Psoas muscle (tissue), 8 donors: ENCODE measurements around the gene REXO4. TPM values are rescaled to one million over a fixed set of nuclear protein-coding genes. Genes with fewer than 3 reads are reported as not detected.
A peak's percentile ranks its signal among the peaks of the same experiment; 100 is the strongest.

ENCODE experiments used
- ATAC-seq, 4 donors: fragments of 200-7000 bp; cut with Tn5 transposase; one replicate each; pipeline ENCODE4 v1.9.1; 2020; ENCODE audit warnings: moderate library complexity in 3 of 4, mild to moderate bottlenecking in 2 of 4
- DNase-seq, 2 donors: peaks; one replicate each; pipeline ENCODE4 v3.0.0-alpha.2; 2020
- H3K27ac ChIP-seq: fragments of 200-600 bp; one replicate; pipeline ENCODE4 v1.8.0; 2022
- H3K27me3 ChIP-seq, 3 donors: fragments of 200-600 bp in 1 of 3; one replicate each; pipeline versions ENCODE4 v1.6.1 to v1.8.0; 2013 to 2022; ENCODE audit warnings: low read length in 2 of 3, mild to moderate bottlenecking in 2 of 3, moderate library complexity in 1 of 3; ENCODE audit not compliant: insufficient read depth in 3 of 3
- H3K36me3 ChIP-seq, 2 donors: fragments of 200-600 bp in 1 of 2; one replicate each; pipeline versions ENCODE4 v1.6.1 to v1.8.0; 2013 to 2022; ENCODE audit warnings: low read depth in 1 of 2, mild to moderate bottlenecking in 1 of 2, moderate library complexity in 1 of 2; ENCODE audit not compliant: insufficient read depth in 1 of 2
- H3K4me1 ChIP-seq: fragments of 200-600 bp; one replicate; pipeline ENCODE4 v1.8.0; 2022
- H3K4me3 ChIP-seq: fragments of 200-600 bp; one replicate; pipeline ENCODE4 v1.8.0; 2022; ENCODE audit warnings: mild to moderate bottlenecking
- H3K9me3 ChIP-seq: fragments of 200-600 bp; one replicate; pipeline ENCODE4 v1.8.0; 2022
- WGBS, 3 donors: extraction: QIAGEN DNeasy Blood & Tissue Kit; methylation state at CpG; one replicate each; pipeline versions ENCODE4 v1.1.6 to v1.1.7; 2013; 5-methylcytosine and 5-hydroxymethylcytosine counted together
- intact Hi-C, 2 donors: fragments of 100-400 bp; cut with DNase I; formaldehyde crosslinking; loops; one replicate each; pipeline versions ENCODE4 v1.11.0 to v1.14.2; 2022
- polyA plus RNA-seq, 3 donors: library from polyadenylated mRNA; stranded (reverse); fragments of 200-250 nt; gene quantifications; one replicate each; pipeline ENCODE4 v1.2.3, GENCODE V29; 2013
- total RNA-seq, 4 donors: library from RNA; stranded (reverse); fragmentation: NEBNext Ultra II Directional in 2 of 4; extraction: Animal tissue kit (Norgen Biotek cat#: 25700) in 2 of 4; gene quantifications; one replicate each; pipeline versions ENCODE4 v1.2.1 to v1.2.4, GENCODE V29; 2021 to 2023
- TF ChIP-seq, protein P1 (sequence below): fragments of 200-600 bp; IDR thresholded peaks from one replicate; pipeline ENCODE4 v1.8.0; 2022; ENCODE audit warnings: antibody characterized with exemption
- donor health status: healthy with polysubstance abuse.
- donor health status: DM: no; HTN: no; CAD: no; lungs with moderate emphysema.
- donor health status: Bipolar disorder and iron deficiency.
- donor health status: healthy.
- donor health status: DM: yes; HTN: yes; CAD: no.
- donor health status: DM: no; HTN: no; CAD: no.
- donor health status: DM: no; HTN: no; CAD: no.
- donor health status: DM: yes; HTN: yes; CAD: no.

Gene REXO4
- total and polyA plus RNA-seq, 7 donors = 23.8 to 75.2 (median 31.2) TPM

DNA sequence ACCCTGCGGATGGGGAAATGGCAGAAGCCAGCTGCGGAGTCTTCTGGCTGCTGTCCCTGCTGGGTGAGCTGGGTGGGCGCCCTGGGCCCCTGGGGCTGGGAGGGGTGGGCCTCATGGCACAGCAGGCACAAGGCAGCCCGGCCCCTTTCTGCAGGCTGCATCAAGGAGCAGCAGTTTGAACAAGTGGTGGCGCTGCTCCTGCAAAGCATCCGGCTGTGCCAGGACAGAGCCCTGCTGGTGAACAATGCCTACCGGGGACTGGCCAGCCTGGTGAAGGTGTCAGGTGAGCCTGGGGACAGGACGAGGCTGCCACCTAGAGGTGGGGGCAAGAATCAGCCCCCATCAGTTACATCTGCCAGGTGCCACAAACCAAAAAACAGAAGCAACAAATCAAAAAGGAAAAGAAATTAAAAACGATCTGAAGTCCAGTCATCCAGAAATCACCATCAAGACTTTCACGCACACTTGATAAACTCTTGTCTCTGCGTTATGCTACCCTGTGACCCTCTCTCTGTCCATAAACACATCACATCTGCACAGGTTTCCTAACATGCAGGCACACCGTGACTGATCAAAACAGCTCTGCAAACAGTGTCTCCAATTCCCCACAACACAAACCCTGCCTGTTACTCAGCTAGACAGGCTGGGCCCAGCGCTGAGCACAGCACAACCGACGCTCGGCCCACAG lies 13.9 kb downstream of the REXO4 start:
- H3K27me3 ChIP-seq = no peaks in the 10 kb centered on the region
- H3K27ac ChIP-seq = no peak overlapping the region
- peaks cover 0 to 48% of the 10 kb centered on the region in 2 donors for H3K36me3 ChIP-seq
- intact Hi-C loops = loop anchor here in 1 of 2 donors (2.0 to 5.0 kb wide), 2 partner anchors 27 to 217 kb away; partner anchors contain the start of genes STKLD1 and SURF4
- H3K4me1 ChIP-seq = peaks cover 18% of the 10 kb centered on the region
- no peaks in the 10 kb centered on the region for H3K9me3 ChIP-seq
- DNase-seq (peak in 1 of 2 donors; percentile 71), ATAC-seq (peak; percentile 37 to 49 (median 46))
- no peak overlapping the region for H3K4me3 ChIP-seq
- TF ChIP-seq, protein P1, sequence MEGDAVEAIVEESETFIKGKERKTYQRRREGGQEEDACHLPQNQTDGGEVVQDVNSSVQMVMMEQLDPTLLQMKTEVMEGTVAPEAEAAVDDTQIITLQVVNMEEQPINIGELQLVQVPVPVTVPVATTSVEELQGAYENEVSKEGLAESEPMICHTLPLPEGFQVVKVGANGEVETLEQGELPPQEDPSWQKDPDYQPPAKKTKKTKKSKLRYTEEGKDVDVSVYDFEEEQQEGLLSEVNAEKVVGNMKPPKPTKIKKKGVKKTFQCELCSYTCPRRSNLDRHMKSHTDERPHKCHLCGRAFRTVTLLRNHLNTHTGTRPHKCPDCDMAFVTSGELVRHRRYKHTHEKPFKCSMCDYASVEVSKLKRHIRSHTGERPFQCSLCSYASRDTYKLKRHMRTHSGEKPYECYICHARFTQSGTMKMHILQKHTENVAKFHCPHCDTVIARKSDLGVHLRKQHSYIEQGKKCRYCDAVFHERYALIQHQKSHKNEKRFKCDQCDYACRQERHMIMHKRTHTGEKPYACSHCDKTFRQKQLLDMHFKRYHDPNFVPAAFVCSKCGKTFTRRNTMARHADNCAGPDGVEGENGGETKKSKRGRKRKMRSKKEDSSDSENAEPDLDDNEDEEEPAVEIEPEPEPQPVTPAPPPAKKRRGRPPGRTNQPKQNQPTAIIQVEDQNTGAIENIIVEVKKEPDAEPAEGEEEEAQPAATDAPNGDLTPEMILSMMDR = peak; percentile 66
- 77 to 82% (median 78%) methylated on average over 16 of the region's 16 CpGs for WGBS, 3 donors

DNA sequence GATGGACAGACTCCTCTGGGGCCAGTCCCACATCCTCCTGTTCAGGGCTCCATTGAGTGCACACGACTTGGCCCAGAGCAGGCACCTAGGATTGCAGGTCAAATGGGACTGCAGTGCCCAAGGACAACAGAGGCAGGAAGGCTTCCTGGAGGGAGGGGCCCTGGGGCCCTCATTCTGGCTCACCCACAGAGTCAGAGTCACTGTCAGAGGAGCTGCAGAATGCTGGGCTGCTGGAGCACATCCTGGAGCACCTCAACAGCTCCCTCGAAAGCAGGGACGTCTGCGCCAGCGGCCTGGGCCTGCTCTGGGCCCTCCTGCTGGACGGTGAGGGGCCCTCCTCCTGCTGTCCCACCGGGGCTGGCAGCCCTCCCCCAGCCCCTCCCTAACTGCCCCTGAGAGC lies 15.1 kb downstream of the REXO4 start:
- no peaks in the 10 kb centered on the region for H3K9me3 ChIP-seq
- 71 to 85% (median 80%) methylated on average over 7 of the region's 7 CpGs for WGBS, 3 donors
- H3K36me3 ChIP-seq = peaks cover 0 to 39% of the 10 kb centered on the region in 2 donors
- TF ChIP-seq, protein P1 = no peak
- DNase-seq (no peak), ATAC-seq (no peak)
- H3K27me3 ChIP-seq = no peaks in the 10 kb centered on the region
- H3K4me3 ChIP-seq = no peak overlapping the region
- intact Hi-C loops = loop anchor here in 1 of 2 donors (5.0 kb wide), 1 partner anchor 215 kb away; no protein-coding TSS in a partner anchor
- peaks cover 18% of the 10 kb centered on the region for H3K4me1 ChIP-seq
- H3K27ac ChIP-seq = no peak overlapping the region

DNA sequence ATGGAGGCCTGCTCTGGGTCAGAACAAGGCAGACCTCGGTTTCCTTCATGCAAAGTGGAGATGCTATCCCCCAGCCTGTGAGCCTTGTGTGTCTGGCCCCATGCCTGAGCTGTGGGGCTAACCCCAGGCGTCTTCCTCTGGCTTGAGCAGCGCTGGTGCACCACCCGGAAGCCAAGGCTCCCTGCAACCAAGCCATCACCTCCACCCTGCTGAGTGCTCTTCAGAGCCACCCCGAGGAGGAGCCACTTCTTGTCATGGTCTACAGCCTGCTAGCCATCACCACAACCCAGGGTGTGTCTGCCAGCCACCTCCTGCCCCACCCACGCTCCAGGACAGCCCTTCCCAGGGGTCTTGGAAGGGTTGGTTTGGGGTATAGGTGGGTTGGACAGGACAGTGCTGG lies 16.2 kb downstream of the REXO4 start:
- ATAC-seq (no peak), DNase-seq (no peak)
- peaks cover 0 to 2% (median 2%) of the 10 kb centered on the region in 3 donors for H3K27me3 ChIP-seq
- H3K36me3 ChIP-seq = peaks cover 0 to 29% of the 10 kb centered on the region in 2 donors
- peaks cover 17% of the 10 kb centered on the region for H3K4me1 ChIP-seq
- H3K4me3 ChIP-seq = no peak overlapping the region
- no peaks in the 10 kb centered on the region for H3K9me3 ChIP-seq
- WGBS, 3 donors = 86 to 92% (median 90%) methylated on average over 6 of the region's 6 CpGs
- TF ChIP-seq, protein P1 = no peak
- no peak overlapping the region for H3K27ac ChIP-seq
- intact Hi-C loops = loop anchor here in 1 of 2 donors (5.0 kb wide), 1 partner anchor 214 kb away; no protein-coding TSS in a partner anchor

DNA sequence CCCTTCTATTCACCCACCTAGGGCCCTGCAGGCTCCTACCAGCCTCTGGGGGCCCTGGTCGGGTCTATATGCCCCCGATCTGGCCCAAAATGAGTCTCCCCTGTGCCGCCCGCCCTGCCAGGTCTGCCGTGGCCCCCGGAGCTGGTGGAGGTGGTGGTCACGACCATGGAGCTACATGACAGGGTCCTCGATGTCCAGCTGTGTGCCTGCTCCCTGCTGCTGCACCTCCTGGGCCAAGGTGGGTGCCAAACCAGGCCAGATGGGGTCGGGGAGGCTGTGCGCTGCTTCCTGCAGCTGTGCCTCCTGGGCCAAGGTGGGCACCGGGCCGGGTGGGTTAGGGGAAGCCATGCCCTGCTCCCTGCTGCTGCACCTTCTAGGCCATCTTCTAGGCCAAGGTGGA lies 17.5 kb downstream of the REXO4 start:
- DNase-seq (no peak), ATAC-seq (no peak)
- H3K27me3 ChIP-seq = peaks cover 0 to 12% (median 4%) of the 10 kb centered on the region in 3 donors
- peaks cover 5% of the 10 kb centered on the region for H3K4me1 ChIP-seq
- TF ChIP-seq, protein P1 = no peak
- intact Hi-C loops = loop anchor here in 1 of 2 donors (5.0 kb wide), 1 partner anchor 213 kb away; no protein-coding TSS in a partner anchor
- H3K27ac ChIP-seq = no peak overlapping the region
- H3K9me3 ChIP-seq = no peaks in the 10 kb centered on the region
- H3K4me3 ChIP-seq = no peak overlapping the region
- 82 to 89% (median 83%) methylated on average over 8 to 12 of the region's 12 CpGs for WGBS, 3 donors
- peaks cover 0 to 21% of the 10 kb centered on the region in 2 donors for H3K36me3 ChIP-seq
